ENCODE measurements around the gene TERC.
"Not testable (repeated sequence)": the region's sequence is repeated elsewhere in the genome, so short reads cannot be mapped to it uniquely, and the experiment has no call there.

Gene TERC

GRCh38 chr3:169771497-169772304 lies 6.8 kb upstream of the TERC start:
- DNase-seq: peak; percentile 87

DNA sequence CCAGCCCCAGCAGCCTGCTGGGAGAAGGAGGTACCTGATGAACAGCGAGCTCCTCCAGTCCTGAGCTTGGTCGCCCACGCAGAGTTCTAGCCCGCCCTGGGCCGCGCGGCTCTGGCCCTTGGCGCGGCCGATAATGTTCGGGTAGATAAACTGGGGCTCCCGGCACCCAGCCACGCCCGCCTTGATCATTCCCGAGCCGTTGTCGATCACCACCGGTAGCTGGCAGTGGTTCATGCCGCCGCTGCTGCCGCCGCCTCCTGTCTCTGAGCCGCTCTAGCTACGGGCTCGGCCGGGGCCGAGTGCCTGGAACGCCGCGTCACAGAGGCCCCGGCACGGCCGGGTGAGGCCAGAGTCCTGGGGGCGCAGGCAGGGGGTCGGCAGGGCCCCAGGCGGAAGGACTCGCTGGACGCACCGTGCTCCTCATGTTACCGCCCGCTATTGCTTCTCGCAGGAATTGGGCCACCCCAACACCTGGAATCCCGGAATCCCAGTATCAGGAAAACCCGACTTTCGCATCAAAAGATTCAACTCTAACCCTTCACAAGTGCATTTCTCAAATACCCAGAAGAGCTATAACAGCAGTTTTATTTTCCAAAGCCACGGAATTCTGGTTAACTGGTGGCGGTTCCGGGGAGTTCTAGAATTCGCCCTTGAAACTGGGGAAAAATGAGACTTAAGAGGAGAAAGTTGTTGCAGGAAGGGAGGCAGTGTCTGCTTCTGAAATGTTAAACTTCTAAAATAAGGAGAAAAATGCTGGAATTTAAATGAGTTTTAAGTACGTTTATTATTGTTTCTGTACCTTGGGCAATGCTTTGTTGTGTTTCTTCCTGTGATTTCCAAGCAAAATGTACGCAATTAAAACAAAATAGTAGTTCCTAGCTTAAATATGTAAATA lies 4.7 kb upstream of the TERC start, which contains the start of gene ACTRT3:
Gene ACTRT3 (minus strand): TSS at position 275 of the 895 bp plus-strand sequence. CDS start 41 bp downstream, at position 234.
- DNase-seq: peak; percentile 87

GRCh38 chr3:169764312-169764881 lies 463 bp downstream of the TERC start:
- peak; percentile 23 for DNase-seq

- DNase-seq: no peak
Observed at GRCh38 chr3:169760479-169760878, 4.4 kb downstream of the TERC start.

DNA sequence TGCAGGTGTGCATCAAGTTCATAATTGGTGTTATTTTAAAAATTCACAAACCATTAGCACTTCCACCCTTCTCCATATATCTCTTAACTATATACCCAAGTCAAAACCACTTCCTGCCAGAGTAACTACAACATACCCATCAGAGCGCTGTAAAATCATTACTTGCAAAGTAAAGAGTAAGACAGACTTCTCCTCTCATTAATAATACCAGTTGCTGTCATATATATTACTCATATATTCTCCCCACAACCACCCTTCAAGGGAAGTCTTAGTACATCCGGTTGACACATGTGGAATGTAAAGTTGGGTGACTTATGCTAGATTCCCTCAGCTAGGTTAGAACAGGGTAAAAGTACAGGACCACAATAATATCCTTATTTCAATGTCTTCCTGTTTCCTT lies 5.6 kb downstream of the TERC start:
- no peak for DNase-seq

GRCh38 chr3:169758359-169758994 lies 6.4 kb downstream of the TERC start:
- DNase-seq: no peak

DNA sequence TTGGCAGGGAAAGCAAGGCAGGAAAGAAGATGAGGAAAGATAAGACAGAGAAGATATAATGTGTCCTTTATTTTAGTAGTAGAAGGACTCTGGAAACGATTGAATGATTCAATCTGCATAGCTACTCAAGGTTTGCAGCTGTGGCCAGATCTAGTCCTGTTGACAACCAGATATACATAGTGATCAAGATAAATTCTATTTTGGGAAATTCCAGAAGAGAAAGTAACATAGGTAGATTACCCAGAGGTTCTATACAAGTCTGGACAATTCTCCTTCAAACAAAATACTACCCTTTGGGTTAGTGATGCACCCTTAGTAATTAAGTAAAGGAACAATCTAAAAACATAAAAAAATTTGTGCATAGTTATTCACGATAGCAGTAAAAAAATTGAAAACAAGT lies 9.4 kb downstream of the TERC start:
- no peak for DNase-seq

DNA sequence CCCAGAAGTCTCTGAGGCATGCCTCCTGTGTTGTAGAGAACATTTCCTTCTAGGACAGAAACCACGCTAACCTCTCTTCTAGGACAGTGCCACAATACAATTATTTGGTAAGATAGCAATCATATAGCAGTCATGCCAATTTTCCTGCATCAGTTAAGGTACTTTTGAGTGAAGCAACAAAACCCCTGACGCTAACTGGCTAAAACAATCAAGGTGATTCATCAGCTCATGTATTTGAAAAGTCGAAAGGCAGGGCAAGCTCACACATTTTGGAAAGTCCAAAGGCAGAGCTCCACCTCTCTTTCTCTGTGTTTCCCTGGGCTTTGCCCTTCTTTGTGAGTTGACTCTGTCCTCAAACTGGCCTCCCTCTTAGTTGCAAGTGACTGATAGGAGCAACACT lies 10.1 kb downstream of the TERC start:
- DNase-seq: no peak

GRCh38 chr3:169751875-169752274 lies 13.0 kb downstream of the TERC start:
- no peak for DNase-seq

- no peak for DNase-seq
Observed at GRCh38 chr3:169750665-169751064, 14.2 kb downstream of the TERC start.

DNA sequence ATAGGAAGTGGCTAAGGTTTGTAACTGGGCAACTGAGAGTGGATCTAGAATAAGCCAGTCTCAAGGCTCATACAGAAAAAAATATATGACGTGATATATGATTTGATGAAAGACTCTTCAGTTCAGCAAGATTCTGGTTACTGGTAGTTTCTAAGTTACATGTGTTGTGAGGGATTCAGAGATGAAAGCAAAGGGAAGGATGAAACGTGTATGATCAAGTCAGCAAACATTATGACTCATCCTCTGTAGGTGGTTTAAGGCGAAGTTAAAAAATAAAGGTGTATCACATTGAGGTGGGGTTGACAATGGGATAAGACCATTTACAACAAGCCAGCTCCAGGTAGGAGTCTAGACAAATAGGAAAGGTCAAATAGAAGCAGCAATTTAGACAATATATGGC lies 16.2 kb downstream of the TERC start:
- no peak for DNase-seq

GRCh38 chr3:169746924-169747323 lies 17.9 kb downstream of the TERC start:
- no peak for DNase-seq

DNA sequence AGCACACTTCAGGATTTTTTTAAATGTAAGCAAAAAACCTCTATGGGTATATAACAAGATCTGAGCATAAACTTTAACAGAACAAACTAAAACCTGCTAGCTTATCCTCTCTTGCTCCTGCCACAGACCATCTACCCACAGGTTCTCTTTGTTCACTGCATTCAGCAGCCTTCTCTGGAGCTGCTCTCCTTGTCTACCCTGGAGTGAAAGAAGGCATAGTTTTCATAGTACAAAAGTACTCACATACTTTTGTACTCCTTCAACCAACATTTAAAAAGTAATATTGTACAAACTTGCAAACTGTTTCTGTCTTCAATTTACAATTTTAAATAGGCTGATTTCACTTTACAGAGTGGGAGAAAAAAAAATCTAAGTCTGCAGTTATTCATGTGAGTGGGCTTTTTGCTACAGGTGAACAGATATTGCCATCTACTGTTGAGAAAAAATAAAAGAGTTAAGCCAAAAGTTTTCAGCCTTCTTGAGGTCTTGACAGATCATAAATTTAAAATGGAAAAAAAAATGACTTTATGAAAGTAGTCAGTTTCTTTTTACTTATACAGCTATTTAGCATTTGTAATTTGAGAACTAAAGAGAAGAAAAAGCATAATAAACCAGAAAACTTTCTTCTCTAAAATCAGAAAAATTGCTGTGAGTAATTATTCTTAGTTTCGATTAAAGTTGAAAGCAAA lies 20.4 kb downstream of the TERC start:
- peak; percentile 42 for DNase-seq

DNA sequence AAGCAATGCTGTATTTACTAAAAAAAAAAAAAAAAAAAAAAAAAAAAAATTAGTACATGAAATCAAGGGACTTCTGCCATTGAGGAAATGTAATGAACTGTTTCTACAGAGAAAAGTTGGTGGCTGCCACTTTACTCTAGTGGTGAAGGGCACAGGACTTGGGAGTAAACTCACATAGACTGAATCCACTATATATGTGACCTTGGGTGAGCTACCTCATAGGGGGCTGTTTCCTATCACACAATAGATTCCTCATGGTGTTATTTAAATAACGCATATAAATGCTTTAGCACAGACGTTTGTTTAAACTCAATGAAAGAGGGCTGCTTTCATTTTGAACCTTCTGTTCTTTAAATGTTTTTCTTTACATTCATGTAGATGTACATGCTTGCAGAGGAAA lies 25.8 kb downstream of the TERC start:
- no peak for DNase-seq

GRCh38 chr3:169731857-169732256 lies 33.0 kb downstream of the TERC start:
- not testable (repeated sequence) for DNase-seq

DNA sequence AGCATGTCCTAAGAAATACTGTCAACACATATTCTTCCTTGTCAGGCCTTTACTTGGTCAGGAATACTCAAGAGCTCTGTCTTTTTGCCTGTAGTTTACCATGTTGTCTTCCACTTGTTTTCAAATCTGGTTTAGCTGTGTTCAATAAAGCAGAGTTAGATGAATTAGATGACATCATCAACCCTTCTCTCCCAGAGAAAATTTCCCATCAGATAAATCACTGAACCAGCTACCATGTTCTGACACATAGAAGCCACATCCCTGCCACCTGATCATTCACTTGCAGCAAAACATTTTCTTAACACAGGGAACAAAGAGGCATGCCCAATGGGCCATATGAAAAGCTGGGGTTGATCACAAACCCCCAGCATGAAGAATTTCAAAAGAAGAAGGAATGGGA lies 42.1 kb downstream of the TERC start:
- no peak for DNase-seq

DNA sequence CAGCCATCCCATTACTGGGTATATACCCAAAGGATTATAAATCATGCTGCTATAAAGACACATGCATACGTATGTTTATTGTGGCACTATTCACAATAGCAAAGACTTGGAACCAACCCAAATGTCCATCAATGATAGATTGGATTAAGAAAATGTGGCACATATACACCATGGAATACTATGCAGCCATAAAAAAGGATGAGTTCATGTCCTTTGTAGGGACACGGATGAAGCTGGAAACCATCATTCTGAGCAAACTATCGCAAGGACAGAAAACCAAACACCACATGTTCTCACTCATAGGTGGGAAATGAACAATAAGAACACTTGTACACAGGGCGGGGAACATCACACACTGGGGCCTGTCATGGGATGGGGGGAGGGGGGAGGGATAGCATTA lies 46.4 kb downstream of the TERC start:
- not testable (repeated sequence) for DNase-seq
